Osteoblast (primary cell): ENCODE results near the gene FAM111A. TPM values are rescaled to one million over a fixed set of nuclear protein-coding genes. Genes with fewer than 3 reads are reported as not detected.

Experiments
- DNase-seq: peaks from one replicate; pipeline ENCODE4 v3.0.0; 2011; ENCODE audit warnings: low spot score, mixed read lengths; ENCODE audit not compliant: insufficient read length; ENCODE audit errors: missing footprints
- H2AFZ ChIP-seq: 2 replicates; pipeline ENCODE4 v1.6.0; 2011; ENCODE audit warnings: mild to moderate bottlenecking, low read length
- H3K27ac ChIP-seq: 2 replicates; pipeline ENCODE4 v1.5.1; 2011; ENCODE audit warnings: mild to moderate bottlenecking, low read depth, low read length, moderate library complexity
- H3K27me3 ChIP-seq: 2 replicates; pipeline ENCODE4 v1.6.0; 2012; ENCODE audit warnings: mild to moderate bottlenecking, control low read depth, inconsistent platforms, low read length, moderate library complexity; ENCODE audit not compliant: insufficient read depth
- H3K36me3 ChIP-seq: 2 replicates; pipeline ENCODE4 v1.5.1; 2011; ENCODE audit warnings: mild to moderate bottlenecking, low read length, control low read depth, moderate library complexity; ENCODE audit not compliant: insufficient read depth
- H3K4me1 ChIP-seq: 2 replicates; pipeline ENCODE4 v1.5.1; 2011; ENCODE audit warnings: mild to moderate bottlenecking, low read length, control low read depth, moderate library complexity; ENCODE audit not compliant: insufficient read depth
- H3K4me2 ChIP-seq: 2 replicates; pipeline ENCODE4 v1.6.0; 2011; ENCODE audit warnings: mild to moderate bottlenecking, low read length; ENCODE audit not compliant: insufficient read depth
- H3K4me3 ChIP-seq: fragments of 200-600 bp; sonication (generic); 3 replicates; pipeline ENCODE4 v1.5.1; 2012; ENCODE audit warnings: mild to moderate bottlenecking, low read length, inconsistent platforms; ENCODE audit not compliant: insufficient read depth
- H3K79me2 ChIP-seq: 2 replicates; pipeline ENCODE4 v1.6.0; 2012; ENCODE audit warnings: mild to moderate bottlenecking, low read length, control low read depth, inconsistent platforms; ENCODE audit not compliant: insufficient read depth
- H3K9me3 ChIP-seq: 2 replicates; pipeline ENCODE4 v1.5.1; 2011; ENCODE audit warnings: low read depth, low read length, control low read depth
- H4K20me1 ChIP-seq: 2 replicates; pipeline ENCODE4 v1.6.0; 2012; ENCODE audit warnings: mild to moderate bottlenecking, low read length, control low read depth; ENCODE audit not compliant: insufficient read depth
- CTCF ChIP-seq: IDR thresholded peaks from 2 replicates; pipeline ENCODE4 v1.5.1; 2011; ENCODE audit warnings: mild to moderate bottlenecking, low read depth, low read length, moderate library complexity; ENCODE audit errors: extremely low read depth
- total RNA-seq: library from RNA; depleted of rRNA; stranded (reverse); fragments of >200 nt; gene quantifications from 2 replicates; pipeline ENCODE4 v1.2.3, GENCODE V29; 2012

Gene FAM111A
- total RNA-seq, 1 donor = 40.5 TPM

DNA sequence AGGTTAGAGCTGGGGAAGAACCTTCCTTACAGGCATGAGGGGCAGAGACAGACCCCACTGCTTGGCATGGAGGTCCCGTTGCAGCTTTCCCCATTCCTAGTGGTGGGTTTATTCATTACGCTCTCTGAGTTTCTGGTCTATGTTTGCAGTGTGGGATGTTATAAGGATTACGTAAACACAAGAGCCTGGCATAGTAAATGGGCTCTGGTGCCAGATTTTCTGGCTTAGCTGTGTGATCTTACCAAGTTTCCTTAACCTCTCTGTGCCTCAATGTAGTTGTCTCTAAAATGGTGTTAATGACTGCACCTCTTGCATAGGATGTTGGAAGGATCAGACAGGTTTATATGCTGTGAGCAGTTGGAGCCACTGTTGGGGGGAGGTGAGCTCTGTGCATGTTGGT lies 44.4 kb downstream of the FAM111A start:
- Histone ChIP-seq H3K4me1 (no peaks in the 10 kb centered on the region), H3K27me3 (peaks cover 9% of the 10 kb centered on the region), H2AFZ (no peak overlapping the region), H3K79me2 (no peaks in the 10 kb centered on the region), H3K9me3 (no peaks in the 10 kb centered on the region), H3K27ac (no peak overlapping the region), H3K36me3 (no peaks in the 10 kb centered on the region), H3K4me3 (no peak overlapping the region), H4K20me1 (no peaks in the 10 kb centered on the region), H3K4me2 (no peak overlapping the region)
- no peak for DNase-seq
- no peak for TF ChIP-seq CTCF

DNA sequence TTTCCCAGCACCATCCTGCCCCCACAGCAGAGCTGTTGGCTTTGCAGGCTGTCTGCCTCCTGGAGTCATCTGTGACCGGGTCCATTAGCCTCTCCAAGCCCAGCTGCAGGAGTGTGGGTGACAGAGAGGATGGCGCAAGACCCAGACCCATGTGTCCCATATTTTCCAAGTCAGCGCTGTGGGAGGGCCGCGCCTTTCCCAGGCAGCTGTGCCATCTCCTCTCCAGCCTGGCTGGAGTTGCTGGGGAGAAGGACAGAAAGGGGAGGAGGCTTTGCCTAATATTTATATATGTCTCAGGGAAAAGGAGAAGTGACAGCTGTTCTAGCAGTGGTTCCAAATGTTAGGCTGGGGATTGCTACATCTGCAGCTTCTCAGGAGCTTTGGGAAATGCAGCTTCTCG lies 44.9 kb downstream of the FAM111A start:
- H3K4me1 ChIP-seq = no peaks in the 10 kb centered on the region
- no peaks in the 10 kb centered on the region for H3K36me3 ChIP-seq
- H2AFZ ChIP-seq = no peak overlapping the region
- no peaks in the 10 kb centered on the region for H3K9me3 ChIP-seq
- H3K27ac ChIP-seq = no peak overlapping the region
- no peaks in the 10 kb centered on the region for H3K79me2 ChIP-seq
- peaks cover 9% of the 10 kb centered on the region for H3K27me3 ChIP-seq
- no peak for TF ChIP-seq CTCF
- no peaks in the 10 kb centered on the region for H4K20me1 ChIP-seq
- H3K4me3 ChIP-seq = no peak overlapping the region
- no peak overlapping the region for H3K4me2 ChIP-seq
- no peak for DNase-seq

DNA sequence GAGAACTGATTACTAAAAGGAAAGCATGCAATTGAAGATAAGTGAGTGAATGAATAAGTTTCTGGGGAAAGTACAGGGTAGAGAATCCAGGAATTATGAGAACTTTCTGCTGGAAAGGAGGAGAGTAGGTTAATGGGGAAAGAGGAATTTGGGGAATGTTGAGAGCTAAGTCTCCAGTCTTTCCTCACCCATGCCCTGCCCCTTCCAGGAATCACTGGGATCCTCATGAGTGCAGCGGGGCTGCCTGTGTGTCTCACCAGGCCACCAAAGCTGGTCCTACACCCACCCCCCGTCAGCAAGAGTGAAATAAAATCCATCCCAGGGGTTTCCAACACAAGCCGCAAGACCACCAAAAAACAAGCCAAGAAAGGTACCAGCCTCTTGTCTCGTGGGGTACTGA lies 46.3 kb downstream of the FAM111A start:
- no peak for TF ChIP-seq CTCF
- Histone ChIP-seq H3K27ac (no peak overlapping the region), H3K4me1 (no peaks in the 10 kb centered on the region), H3K9me3 (no peaks in the 10 kb centered on the region), H3K4me3 (no peak overlapping the region), H3K27me3 (peaks cover 9% of the 10 kb centered on the region), H3K4me2 (no peak overlapping the region), H3K79me2 (no peaks in the 10 kb centered on the region), H4K20me1 (no peaks in the 10 kb centered on the region), H3K36me3 (no peaks in the 10 kb centered on the region), H2AFZ (no peak overlapping the region)
- DNase-seq = no peak

GRCh38 chr11:59189986-59190385 lies 47.3 kb downstream of the FAM111A start:
- no peak overlapping the region for H3K4me2 ChIP-seq
- no peaks in the 10 kb centered on the region for H3K4me1 ChIP-seq
- no peaks in the 10 kb centered on the region for H3K36me3 ChIP-seq
- H3K27ac ChIP-seq = no peak overlapping the region
- no peaks in the 10 kb centered on the region for H4K20me1 ChIP-seq
- no peak overlapping the region for H2AFZ ChIP-seq
- no peak for DNase-seq
- no peaks in the 10 kb centered on the region for H3K9me3 ChIP-seq
- peaks cover 10% of the 10 kb centered on the region for H3K27me3 ChIP-seq
- H3K4me3 ChIP-seq = no peak overlapping the region
- TF ChIP-seq CTCF = no peak
- no peaks in the 10 kb centered on the region for H3K79me2 ChIP-seq
